Bronchial epithelial cell (primary cell): ENCODE results near the gene MLXIP. TPM values are rescaled to one million over a fixed set of nuclear protein-coding genes. Genes with fewer than 3 reads are reported as not detected.

Source experiments
- DNase-seq: peaks from one replicate; pipeline ENCODE4 v3.0.0-alpha.2; 2010; ENCODE audit warnings: low read depth
- FAIRE-seq: peaks from 2 replicates; lab custom pipeline; 2011; peaks lifted over from hg19 to GRCh38; lab: Jason Lieb, UNC
- H3K27me3 ChIP-seq: 2 replicates; pipeline ENCODE4 v1.5.1; 2011; ENCODE audit warnings: low read length; ENCODE audit not compliant: control insufficient read depth, insufficient read depth
- H3K36me3 ChIP-seq: 2 replicates; pipeline ENCODE4 v1.5.1; 2011; ENCODE audit warnings: low read length; ENCODE audit not compliant: control insufficient read depth, insufficient read depth
- H3K4me3 ChIP-seq: 2 replicates; pipeline ENCODE4 v1.5.1; 2011; ENCODE audit warnings: mild to moderate bottlenecking, low read depth, low read length, control low read depth
- total RNA-seq: library from RNA; depleted of rRNA; stranded (reverse); fragments of >200 nt; gene quantifications from 2 replicates; pipeline ENCODE4 v1.2.1, GENCODE V29; 2014
- TF ChIP-seq, protein P1 (sequence below): IDR thresholded peaks from 2 replicates; pipeline ENCODE4 v1.5.1; 2011; ENCODE audit warnings: mild to moderate bottlenecking, moderate library complexity, low read length, control low read depth, inconsistent platforms; ENCODE audit not compliant: insufficient read depth, severe bottlenecking

MLXIP gene
- total RNA-seq, 1 donor from 2014 or later: 9.2 TPM

GRCh38 chr12:122133192-122133950 lies 54.8 kb downstream of the MLXIP start:
- Histone ChIP-seq H3K36me3 (peaks cover 51% of the 10 kb centered on the region), H3K4me3 (no peak overlapping the region), H3K27me3 (no peaks in the 10 kb centered on the region)
- no peak for DNase-seq
- no peak for FAIRE-seq
- TF ChIP-seq, protein P1, sequence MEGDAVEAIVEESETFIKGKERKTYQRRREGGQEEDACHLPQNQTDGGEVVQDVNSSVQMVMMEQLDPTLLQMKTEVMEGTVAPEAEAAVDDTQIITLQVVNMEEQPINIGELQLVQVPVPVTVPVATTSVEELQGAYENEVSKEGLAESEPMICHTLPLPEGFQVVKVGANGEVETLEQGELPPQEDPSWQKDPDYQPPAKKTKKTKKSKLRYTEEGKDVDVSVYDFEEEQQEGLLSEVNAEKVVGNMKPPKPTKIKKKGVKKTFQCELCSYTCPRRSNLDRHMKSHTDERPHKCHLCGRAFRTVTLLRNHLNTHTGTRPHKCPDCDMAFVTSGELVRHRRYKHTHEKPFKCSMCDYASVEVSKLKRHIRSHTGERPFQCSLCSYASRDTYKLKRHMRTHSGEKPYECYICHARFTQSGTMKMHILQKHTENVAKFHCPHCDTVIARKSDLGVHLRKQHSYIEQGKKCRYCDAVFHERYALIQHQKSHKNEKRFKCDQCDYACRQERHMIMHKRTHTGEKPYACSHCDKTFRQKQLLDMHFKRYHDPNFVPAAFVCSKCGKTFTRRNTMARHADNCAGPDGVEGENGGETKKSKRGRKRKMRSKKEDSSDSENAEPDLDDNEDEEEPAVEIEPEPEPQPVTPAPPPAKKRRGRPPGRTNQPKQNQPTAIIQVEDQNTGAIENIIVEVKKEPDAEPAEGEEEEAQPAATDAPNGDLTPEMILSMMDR: no peak

- FAIRE-seq: no peak
- Histone ChIP-seq H3K27me3 (no peaks in the 10 kb centered on the region), H3K36me3 (peaks cover 37% of the 10 kb centered on the region), H3K4me3 (no peak overlapping the region)
- no peak for DNase-seq
- TF ChIP-seq, protein P1: no peak
These were observed 57.0 kb downstream of the MLXIP start for GRCh38 chr12:122135437-122136031.

DNA sequence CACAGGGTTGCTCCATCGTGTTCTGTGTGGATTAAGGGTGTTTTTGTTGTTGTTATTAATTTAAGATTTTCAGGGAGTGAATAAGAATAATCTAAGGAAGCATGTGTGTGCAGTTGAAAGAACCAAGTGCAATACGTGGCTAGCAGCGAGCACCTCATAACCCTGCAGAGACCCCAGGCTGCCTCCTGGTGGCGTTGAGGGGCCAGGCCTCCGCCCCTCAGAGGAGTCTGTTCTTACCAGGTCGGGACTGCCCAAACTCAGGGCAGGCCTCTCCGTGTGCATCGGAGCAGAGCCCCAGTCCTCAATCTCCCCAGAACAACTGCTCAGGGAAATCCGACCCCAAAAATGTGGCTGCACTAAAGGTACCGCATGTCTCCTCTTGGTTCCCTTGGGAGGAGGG lies 58.7 kb downstream of the MLXIP start:
- Histone ChIP-seq H3K36me3 (peaks cover 44% of the 10 kb centered on the region), H3K27me3 (no peaks in the 10 kb centered on the region), H3K4me3 (no peak overlapping the region)
- DNase-seq: no peak
- TF ChIP-seq, protein P1: no peak
- FAIRE-seq: no peak

DNA sequence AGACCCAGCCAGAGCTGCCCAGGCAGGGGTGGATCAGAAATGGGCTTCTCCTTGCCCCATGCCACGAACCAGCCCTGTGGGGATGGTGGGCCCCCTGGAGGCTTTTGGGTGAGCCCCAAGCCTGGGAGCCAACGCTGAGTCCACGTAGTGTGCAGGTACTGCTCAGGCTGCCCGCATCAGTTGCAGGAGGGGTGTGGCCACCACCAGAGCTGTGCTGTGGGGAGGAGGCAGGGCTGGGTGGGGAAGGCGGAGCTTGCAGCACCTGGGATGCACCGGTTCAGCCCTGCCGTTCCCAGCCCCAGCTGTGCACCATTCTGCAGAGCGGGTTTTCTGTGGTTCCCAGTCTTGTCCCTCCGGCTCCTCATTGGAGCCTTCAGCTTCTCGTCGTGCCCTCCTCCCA lies 59.1 kb downstream of the MLXIP start:
- H3K4me3 ChIP-seq: no peak overlapping the region
- peaks cover 46% of the 10 kb centered on the region for H3K36me3 ChIP-seq
- TF ChIP-seq, protein P1: no peak
- DNase-seq: peak; percentile 44
- H3K27me3 ChIP-seq: no peaks in the 10 kb centered on the region
- peak; percentile 40 for FAIRE-seq

GRCh38 chr12:122138181-122138580 lies 59.6 kb downstream of the MLXIP start:
- no peak overlapping the region for H3K4me3 ChIP-seq
- FAIRE-seq: peak; percentile 64
- H3K36me3 ChIP-seq: peaks cover 46% of the 10 kb centered on the region

More at GRCh38 chr12:122138181-122138580, 59.6 kb downstream of the MLXIP start:
- no peaks in the 10 kb centered on the region for H3K27me3 ChIP-seq
- DNase-seq: no peak
- TF ChIP-seq, protein P1: no peak
